Urothelium cell line (cell line): ENCODE results near the gene GPR84.

Source experiments
- DNase-seq: peaks from one replicate; pipeline ENCODE4 v3.0.0; 2011; ENCODE audit warnings: low spot score, mixed read lengths
- FAIRE-seq: peaks from 2 replicates; lab custom pipeline; 2011; peaks lifted over from hg19 to GRCh38; lab: Jason Lieb, UNC

The GPR84 gene

DNA sequence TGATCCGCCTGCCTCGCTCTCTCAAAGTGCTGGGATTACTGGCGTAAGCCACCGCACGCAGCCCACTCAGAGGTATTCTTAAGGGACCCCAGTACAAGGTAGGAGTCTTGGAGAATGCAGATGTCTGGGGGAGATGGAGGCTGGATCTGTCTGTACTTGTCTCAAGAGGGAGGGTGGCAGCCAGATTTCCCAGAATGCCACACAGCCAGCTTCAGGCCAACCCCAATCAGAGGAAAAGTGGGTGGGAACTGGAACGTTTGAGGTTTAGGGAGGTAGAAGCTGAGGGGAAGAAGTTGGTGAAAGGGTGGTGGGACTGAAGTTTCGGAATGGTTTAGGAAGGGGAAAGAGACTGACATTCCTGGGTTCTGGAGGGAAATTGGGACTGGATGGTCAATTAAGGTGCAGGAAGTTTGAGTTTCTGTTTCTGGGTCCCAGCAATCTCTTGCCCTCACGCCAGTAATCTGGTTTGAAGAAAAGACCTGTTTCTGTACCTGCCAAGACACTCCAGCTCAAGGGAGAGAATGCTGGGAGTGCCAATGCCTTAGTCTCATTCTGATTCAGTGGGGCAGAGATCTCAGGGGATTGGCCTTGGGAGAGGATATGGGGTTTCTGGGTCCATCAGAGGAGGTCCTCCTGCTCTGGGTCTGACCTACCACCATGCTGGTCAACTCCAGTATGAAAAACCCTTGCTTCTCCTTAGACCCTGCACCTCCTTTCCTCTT, 28.4 kb upstream of the GPR84 start:
- no peak for FAIRE-seq
- no peak for DNase-seq

DNA sequence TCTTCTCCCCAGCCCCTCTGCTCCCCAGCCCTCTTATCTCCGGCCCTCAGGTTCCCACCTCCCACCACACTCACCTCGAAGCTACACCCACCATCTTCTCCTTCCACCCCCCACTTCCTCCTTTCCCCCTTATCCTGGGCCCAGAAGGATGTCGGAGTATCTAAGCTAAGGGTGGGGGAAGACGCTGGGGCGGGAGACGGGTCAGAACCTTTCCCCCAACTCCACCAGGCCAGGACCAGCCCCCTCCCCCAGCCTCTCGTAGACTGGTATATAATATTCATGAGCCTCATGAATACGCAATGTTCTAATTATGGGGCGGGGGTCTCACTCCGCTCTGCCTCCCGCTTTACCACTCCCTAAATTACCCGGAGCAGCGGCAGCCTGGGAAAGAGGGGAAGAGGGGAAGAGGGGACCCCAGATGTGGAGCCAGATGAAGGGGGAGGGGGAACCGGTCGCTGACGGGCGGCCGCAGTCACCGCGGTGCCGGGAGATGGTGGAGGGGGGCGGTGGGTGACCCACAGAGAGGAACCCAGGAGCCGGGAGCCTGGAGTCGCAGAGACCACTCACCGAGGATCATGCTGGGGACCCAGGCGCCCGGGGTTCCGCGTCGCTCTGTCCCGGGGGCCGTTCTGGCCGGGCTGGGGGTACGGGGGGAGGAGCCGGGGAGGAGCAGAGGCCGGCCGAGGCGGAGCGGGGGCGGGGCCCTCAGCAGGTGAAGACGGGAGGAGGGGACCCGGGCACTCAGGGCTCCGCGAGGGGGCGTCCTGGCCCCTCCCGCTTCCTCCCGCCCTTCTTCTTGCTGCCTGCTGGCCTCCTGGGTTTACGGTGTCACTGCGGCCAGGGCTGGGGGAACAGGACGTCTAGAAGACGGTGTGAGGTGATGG, 26.6 kb upstream of the GPR84 start:
- no peak for DNase-seq
- no peak for FAIRE-seq

GRCh38 chr12:54390176-54390667, 25.9 kb upstream of the GPR84 start:
- no peak for FAIRE-seq
- DNase-seq, result no peak

- FAIRE-seq, result no peak
- no peak for DNase-seq
Observed at GRCh38 chr12:54389607-54390175, 25.4 kb upstream of the GPR84 start.

- no peak for DNase-seq
- FAIRE-seq, result no peak
Observed at GRCh38 chr12:54389134-54389508, 24.8 kb upstream of the GPR84 start.

- no peak for FAIRE-seq
- DNase-seq, result no peak
Observed at GRCh38 chr12:54388237-54389133, 24.2 kb upstream of the GPR84 start.

GRCh38 chr12:54387114-54387467, 22.8 kb upstream of the GPR84 start:
- FAIRE-seq (no peak), DNase-seq (no peak)

DNA sequence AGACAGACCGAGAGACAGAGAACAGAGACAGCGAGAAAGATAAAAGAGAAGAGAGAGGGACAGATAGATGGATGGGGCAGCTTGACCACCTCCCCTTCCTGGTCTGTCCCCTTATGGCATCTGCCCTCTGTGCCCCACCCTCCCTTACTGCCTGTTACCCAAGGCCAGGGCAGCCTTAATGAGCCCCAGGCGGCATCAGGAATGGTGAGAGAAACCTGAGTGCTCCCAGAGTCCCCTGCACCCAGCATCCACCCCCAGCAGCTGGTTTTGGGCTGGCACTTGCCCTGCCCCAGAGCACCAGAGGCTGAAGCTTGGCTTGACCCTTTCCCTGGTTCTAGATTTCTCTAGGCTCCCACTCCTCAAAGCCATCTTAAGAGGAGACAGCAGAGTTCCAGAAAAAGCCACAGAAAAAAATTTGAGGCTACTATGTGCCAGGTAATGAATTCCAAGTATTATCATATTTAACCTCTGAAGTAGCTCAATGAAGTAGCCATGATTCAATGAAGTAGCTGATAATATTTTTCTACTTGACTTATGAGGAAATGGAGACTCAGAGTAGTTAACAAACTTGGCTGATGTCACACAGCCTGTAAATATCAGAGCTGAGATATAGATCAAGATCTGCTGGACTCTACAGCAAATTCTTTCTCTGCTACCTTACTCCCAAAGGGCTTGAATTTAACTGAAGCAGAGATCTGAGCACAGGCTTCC, 22.3 kb upstream of the GPR84 start:
- no peak for DNase-seq
- no peak for FAIRE-seq

GRCh38 chr12:54385251-54385914, 21.1 kb upstream of the GPR84 start:
- DNase-seq (no peak), FAIRE-seq (no peak)

GRCh38 chr12:54384591-54385041, 20.3 kb upstream of the GPR84 start, which contains the start of gene ZNF385A:
Gene ZNF385A, minus strand, starts transcription at chr12:54384733. Its CDS starts 219 bp downstream, at chr12:54384514.
- DNase-seq (no peak), FAIRE-seq (no peak)

DNA sequence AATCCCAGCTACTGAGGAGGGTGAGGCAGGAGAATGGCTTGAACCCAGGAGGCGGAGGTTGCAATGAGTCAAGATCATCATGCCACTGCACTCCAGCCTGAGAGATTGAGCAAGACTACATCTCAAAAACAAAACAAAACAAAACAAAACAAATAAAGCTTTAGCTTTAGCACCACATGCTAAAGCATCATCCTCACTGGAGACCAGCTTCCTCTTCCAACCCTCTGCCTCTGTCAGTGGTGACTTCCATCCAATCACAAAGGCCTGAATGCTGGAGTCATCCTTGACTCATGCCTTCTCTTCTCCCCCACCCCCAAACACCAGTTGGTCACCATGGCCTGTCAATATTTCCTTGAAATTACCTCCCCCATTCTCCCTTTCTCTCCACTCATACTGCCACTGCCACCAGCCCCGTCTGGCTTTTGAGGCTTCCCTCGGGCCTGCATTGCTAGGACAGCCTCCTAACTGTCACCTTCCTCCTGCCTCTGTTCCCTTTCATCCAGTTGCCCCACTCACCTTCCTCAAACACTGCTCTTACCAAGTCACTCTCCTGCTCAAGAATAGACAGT, 18.8 kb upstream of the GPR84 start:
- no peak for FAIRE-seq
- DNase-seq, result no peak

DNA sequence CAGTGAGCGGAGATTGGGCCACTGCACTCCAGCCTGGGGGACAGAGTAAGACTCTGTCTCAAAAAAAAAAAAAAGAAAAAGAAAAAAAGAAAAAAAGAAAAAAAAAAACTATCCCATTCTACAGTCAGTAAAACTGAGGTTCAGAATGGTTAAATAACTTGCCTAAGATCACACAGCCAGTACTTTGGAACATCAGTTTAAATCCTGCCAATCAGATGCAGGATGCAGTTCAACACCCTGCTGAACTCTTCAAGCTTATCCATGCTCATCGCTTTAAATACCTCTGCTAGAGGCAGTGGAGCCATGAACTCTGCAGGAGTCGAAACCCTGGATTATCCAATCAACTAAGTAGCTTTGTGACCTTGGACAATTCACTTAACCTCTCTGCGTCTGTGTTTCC, 16.9 kb upstream of the GPR84 start:
- DNase-seq (no peak), FAIRE-seq (no peak)

- FAIRE-seq (no peak), DNase-seq (peak; percentile 94)
Observed at GRCh38 chr12:54379398-54380201, 15.3 kb upstream of the GPR84 start.

GRCh38 chr12:54378796-54379397, 14.6 kb upstream of the GPR84 start:
- DNase-seq, result peak; percentile 92
- no peak for FAIRE-seq

GRCh38 chr12:54377797-54378515, 13.7 kb upstream of the GPR84 start:
- FAIRE-seq (no peak), DNase-seq (no peak)

DNA sequence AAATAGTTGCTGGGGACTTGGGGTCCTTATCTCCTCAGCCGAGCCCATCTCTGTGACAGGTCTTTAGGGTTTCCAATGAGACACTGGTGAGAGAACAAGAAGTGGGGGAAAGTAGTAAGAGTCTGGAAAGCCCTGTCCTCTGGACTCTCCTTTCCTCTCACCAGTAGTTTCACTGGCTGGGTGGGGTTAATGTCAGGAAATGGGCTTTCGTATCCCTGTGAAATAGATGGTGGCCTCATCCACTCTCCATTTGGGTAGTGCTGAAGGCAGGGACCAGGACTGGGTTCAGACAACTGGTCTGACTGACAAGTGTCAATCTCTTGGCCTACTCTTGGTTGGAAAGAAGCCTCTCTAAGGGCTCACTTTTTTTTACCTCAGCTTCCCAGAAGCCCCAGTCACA, 12.7 kb upstream of the GPR84 start:
- no peak for FAIRE-seq
- DNase-seq, result no peak

DNA sequence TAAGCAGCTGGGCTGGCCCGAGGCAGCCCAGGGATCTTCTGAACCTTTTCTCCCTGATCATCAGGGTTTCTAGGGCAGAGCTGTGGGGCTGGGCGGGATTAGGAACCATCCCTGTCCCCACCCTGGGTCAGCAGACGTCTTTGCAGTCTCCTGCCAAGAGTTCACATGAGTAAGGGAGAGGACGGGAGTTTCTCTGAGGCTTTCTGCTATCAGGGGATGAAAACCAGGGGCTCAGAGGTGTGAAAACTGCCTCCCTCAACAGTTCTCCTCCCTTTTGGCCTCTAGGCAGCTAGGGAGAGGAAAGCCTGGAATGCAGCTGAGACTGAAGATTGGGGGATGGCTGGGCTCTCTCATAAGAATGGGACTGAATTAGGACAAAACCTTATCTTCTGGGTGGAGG, 12.3 kb upstream of the GPR84 start:
- FAIRE-seq (no peak), DNase-seq (no peak)
